GM19455 (cell line): ENCODE measurements around the gene FAM149A.

ENCODE experiments used
- ATAC-seq: cut with Tn5 transposase; IDR thresholded peaks from one replicate; pipeline ENCODE4 v1.9.1; 2021; ENCODE audit not compliant: unreplicated experiment

FAM149A gene

GRCh38 chr4:186151499-186151898, 47.0 kb downstream of the FAM149A start:
- no peak for ATAC-seq

DNA sequence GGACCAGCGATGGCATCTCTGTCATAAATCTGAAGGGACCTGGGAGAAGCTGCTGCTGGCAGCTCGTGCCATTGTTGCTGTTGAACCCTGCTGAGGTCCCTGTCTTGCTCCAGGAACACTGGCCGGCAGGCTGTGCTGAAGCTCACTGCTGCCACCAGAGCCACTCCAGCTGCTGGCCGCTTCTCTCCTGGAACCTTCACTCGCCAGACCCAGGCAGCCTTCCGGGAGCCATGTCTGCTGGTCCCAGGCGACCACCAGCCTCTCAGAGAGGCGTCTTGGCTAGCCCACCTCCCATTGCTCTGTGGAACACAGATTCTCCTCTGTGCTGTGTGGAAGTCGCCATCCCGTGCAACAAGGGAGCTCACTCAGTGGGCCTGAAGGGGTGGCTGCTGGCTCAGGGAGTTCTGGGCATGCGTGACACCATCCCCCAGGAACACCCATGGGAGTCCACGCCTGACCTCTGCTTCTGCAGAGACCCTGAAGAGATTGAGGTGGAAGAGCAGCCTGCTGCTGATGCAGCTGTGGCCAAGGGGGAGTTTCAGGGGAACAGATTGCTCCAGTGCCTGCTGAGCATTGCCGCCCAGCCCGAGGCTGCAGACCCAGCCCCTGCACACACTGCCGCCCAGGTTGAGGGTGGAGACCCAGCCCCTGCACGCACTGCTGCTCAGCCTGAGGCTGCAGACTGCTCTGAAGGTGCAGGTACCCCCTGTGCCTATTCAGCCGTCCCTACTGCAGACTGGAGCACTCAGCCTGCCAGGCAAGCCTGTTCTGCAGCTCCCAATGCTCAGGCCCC, 53.7 kb downstream of the FAM149A start:
- no peak for ATAC-seq

DNA sequence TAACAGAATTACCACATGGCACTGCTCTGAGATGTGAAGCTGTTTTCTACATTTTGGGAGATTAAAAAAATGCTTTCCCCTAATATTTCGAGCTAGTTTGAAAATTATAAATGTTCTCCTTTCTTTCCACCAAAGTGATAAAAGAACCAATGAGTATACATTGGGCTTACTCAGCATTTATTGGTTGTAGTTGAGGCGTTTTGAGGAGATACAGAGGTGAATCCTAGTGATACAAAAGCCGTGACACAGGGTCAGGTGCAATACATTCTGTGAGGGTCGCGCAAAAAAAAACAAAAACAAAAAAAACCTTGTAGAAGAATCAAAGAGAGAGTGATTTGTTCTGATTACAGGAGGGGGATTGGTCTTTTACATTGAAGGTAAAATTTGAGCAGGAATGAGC, 54.5 kb downstream of the FAM149A start:
- ATAC-seq, result no peak

- no peak for ATAC-seq
These were observed 55.1 kb downstream of the FAM149A start for GRCh38 chr4:186159613-186160012.

DNA sequence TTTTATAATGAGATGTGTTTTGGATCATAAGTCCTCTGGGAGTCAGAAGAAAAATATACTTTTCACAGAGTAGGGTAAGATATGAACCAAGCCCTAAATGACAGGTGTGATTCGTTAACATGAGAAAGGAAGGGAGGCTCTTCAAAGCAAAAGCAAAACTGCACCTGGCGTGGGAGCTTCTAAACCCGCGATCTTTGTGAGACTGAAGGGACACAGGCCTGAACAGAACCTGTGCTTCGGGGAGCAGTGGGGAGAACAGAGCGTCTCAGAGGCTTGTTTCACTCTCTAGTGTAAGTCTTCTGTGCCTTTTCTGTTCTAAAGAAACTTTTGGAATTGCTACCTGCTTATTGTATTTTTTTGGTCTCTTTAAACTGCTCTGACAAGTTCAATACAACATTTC, 56.6 kb downstream of the FAM149A start:
- peak; percentile 98 for ATAC-seq

DNA sequence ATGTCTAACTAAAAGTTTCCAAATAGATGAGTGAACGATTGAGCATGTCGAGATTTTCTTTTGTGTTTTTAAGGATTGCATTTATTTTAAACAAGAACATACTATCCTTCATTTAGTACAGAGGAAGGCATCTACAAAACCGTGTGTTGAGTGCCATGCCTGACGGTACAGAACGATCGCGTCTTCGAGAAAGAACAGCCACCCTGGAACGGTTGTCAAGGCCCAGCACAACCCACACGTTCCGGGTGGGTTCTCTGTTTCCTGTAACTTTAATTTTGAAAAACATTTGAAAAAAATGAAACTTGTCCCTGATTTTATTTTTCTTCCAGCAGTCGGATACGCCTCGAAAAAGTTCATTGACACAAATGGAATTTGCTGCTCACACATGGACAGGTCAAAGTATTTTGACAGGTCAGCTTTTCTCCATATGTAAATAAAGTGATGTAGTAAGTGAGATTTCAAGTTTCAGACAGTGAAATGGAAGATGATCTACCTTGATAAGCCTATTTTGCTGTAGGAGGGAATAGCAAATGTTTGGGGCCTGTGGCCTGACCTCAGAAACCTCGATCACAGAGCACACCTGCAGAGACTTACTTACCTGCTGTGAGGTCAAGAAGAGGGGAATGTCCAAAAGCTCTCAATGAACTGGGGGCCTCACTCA, 62.5 kb downstream of the FAM149A start:
- ATAC-seq, result no peak

GRCh38 chr4:186167605-186168004, 63.1 kb downstream of the FAM149A start:
- ATAC-seq, result no peak

GRCh38 chr4:186168750-186169149, 64.2 kb downstream of the FAM149A start:
- ATAC-seq, result no peak

DNA sequence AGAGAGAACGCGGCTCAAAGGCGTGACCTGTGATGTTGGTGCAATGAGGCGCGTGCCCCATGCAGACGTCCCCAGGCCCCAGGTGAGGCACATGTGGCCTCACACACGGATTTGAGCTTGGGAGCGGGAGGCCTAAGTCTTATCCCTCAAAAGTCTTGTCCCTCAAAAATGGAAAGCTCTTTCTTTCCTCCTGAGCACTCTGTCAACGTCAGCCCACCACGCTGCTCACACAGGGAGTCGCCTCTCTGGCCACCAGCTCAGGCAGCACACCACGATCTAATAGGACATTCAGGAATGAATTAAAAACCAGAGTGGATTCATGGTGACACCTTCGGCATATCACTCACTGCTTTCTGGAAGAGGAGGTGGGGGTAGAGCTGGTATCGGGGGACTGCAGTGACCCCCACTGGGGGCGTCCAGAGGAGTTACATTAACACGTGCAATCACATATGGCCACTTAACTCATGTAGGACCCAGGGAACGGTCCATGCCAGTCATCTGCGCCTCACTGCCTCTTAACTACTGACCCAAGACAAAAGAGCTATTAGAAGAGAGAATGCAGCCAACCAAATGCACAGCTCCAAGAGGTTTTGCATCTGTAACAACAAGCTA, 64.9 kb downstream of the FAM149A start:
- no peak for ATAC-seq

GRCh38 chr4:186169945-186170802, 65.7 kb downstream of the FAM149A start:
- ATAC-seq, result no peak

- ATAC-seq, result no peak
These were observed 66.5 kb downstream of the FAM149A start for GRCh38 chr4:186170966-186171365.

DNA sequence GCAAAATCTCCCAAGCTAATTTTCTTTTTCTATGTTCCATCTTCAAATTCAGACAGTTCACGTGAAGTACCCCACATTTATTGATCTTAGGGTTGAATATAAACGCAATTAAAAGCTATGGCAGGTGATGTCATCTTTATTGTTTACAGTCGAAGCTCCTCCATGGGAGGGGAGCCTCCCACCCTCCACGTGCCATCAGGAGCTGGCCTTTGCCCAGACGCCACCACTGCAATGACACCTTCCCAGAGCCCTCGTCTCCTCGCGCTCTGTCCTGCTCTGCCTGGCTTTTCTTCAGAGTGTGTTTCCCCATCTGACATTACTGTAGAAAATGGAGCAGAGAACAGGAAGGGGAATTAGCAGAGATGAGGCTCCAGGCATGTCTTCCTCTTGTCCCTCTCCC, 68.0 kb downstream of the FAM149A start:
- ATAC-seq, result no peak

DNA sequence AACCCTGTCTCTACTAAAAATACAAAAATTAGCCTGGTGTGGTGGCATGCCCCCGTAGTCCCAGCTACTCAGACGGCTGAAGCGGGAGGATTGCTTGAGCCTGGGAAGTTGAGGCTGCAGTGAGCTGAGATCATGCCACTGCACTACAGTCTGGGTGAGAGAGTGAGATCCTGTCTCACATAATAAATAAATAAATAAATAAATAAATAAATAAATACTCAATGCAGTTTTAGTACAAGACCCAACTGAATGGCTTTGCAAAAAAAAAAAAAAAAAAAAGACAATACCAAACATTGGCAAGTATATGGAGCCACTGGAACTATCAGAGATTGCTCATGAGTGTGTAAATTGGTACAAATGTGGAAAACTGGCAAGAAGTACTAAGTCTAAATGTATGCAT, 83.6 kb downstream of the FAM149A start:
- no peak for ATAC-seq

GRCh38 chr4:186189656-186190055, 85.2 kb downstream of the FAM149A start:
- ATAC-seq, result no peak

GRCh38 chr4:186190581-186191199, 86.2 kb downstream of the FAM149A start:
- ATAC-seq, result peak; percentile 45

DNA sequence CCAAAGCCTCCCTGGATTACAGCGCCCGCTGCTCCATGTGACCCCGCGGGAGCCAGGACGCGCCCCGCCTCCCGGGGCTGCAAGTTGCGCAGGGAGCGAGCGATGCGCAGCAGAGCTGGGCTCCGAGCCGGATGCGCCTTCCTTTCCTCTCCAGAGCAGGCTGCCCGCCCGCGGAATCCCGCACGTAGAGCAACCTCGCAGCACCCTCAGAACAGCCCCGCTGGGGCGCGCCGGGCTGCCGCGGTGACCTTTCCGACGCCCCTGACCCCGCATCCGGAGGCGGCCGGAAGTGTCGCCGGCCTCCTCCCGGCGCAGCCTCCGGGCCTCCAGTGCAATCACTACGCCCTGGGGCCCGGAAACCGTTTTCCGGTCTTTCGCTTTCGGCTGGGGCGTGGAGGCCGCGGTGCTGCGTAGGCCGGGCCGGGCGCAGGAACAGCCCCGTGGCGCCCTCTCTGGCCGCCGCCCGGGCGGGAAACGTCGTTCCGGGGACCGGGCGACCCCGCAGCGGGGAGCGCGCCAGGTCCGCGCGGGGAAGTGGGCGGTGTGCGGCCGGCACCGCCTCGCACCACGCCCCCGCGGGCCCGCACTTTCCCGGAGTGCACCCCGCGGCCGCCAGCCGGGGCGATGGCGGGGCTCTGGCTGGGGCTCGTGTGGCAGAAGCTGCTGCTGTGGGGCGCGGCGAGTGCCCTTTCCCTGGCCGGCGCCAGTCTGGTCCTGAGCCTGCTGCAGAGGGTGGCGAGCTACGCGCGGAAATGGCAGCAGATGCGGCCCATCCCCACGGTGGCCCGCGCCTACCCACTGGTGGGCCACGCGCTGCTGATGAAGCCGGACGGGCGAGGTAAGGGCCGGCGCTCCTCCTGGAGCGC, 86.9 kb downstream of the FAM149A start, which contains the start of gene CYP4V2:
TSS of gene CYP4V2 (plus strand) at position 368 of the 866 bp plus-strand sequence. CDS start at position 625, 257 bp downstream.
- peak; percentile 85 for ATAC-seq

GRCh38 chr4:186192066-186192612, 87.6 kb downstream of the FAM149A start:
- peak; percentile 19 for ATAC-seq

DNA sequence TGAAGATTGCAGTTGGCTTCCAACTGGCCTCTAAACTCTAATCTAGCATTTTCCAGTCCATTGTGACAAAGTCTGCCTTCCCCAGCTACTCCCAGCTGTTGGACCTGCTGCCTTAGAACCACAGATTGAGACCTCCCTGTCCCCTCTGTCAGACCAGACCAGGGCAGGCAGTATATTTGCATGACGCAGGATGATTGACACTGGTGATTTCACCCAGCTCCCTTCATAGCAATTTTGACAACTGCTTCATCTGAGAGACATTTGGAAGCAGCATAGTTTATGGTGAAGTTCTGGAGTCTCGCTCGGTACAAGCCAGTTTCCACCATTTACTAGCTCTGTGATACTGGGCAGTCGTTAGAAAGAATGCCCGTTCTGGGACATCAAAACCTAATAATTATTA, 89.3 kb downstream of the FAM149A start:
- ATAC-seq, result no peak

GRCh38 chr4:186196063-186196462, 91.6 kb downstream of the FAM149A start:
- no peak for ATAC-seq
